GM12878 (cell line): ENCODE results near the gene RARA. TPM values are rescaled to one million over a fixed set of nuclear protein-coding genes. Genes with fewer than 3 reads are reported as not detected.
A peak's percentile ranks its signal among the peaks of the same experiment; 100 is the strongest.

Experiments
- ATAC-seq: fragments of 200-7000 bp; cut with Tn5 transposase; 3 replicates; pipeline ENCODE4 v1.9.1; 2020; ENCODE audit warnings: mild to moderate bottlenecking, moderate library complexity
- BruUV-seq: library from RNA; stranded (reverse); fragments of 400-500 nt; replicated peaks from 2 replicates; lab custom pipeline; 2021; lab: Mats Ljungman, UMichigan
- CTCF ChIA-PET: fragments of 300-600 bp; sonication (Branson Sonifier 250); formaldehyde crosslinking; extraction: SDS; loops from one replicate; lab custom pipeline; 2021; ENCODE audit warnings: inconsistent platforms; lab: Yijun Ruan, JAX
- POLR2A ChIA-PET: fragments of 350-600 bp; formaldehyde crosslinking; extraction: SDS; loops from one replicate; lab custom pipeline; 2021; ENCODE audit warnings: inconsistent platforms; lab: Charles Lee
- RAD21 ChIA-PET: fragments of 300-600 bp; sonication (Branson Sonifier 250); formaldehyde crosslinking; loops from one replicate; lab custom pipeline; 2023; ENCODE audit warnings: antibody characterized with exemption; ENCODE audit not compliant: unreplicated experiment; lab: Charles Lee
- SMC1A ChIA-PET: fragments of 300-600 bp; sonication (Branson Sonifier 250); formaldehyde crosslinking; loops from one replicate; lab custom pipeline; 2023; ENCODE audit not compliant: unreplicated experiment, uncharacterized antibody; lab: Charles Lee
- DNase-seq: peaks from one replicate; pipeline ENCODE4 v3.0.0-alpha.2; 2011; ENCODE audit warnings: low read depth, low spot score
- FAIRE-seq: peaks from 3 replicates; lab custom pipeline; 2011; peaks lifted over from hg19 to GRCh38; lab: Jason Lieb, UNC
- H2AFZ ChIP-seq: 2 replicates; pipeline ENCODE4 v1.6.0; 2011; ENCODE audit warnings: low read depth, low read length, control low read depth; ENCODE audit not compliant: control insufficient read depth
- H3K27ac ChIP-seq: 2 replicates; pipeline ENCODE4 v1.5.1; 2011; ENCODE audit warnings: control low read depth; ENCODE audit not compliant: control insufficient read depth, insufficient read depth
- H3K27me3 ChIP-seq, 2 experiments: replicated peaks in 1 of 2; 2 replicates each; pipeline versions ENCODE4 v1.6.0 to v1.6.1; 2011; ENCODE audit warnings: low read length in 1 of 2; ENCODE audit not compliant: control insufficient read depth in 2 of 2, insufficient read depth in 2 of 2
- H3K36me3 ChIP-seq, 2 experiments: 2 replicates each; pipeline ENCODE4 v1.5.1; 2011; ENCODE audit warnings: low read length in 1 of 2; ENCODE audit not compliant: control insufficient read depth in 2 of 2, insufficient read depth in 2 of 2
- H3K4me1 ChIP-seq: 2 replicates; pipeline ENCODE4 v1.6.1; 2011; ENCODE audit warnings: mild to moderate bottlenecking, low read length, moderate library complexity, mixed read lengths; ENCODE audit not compliant: control insufficient read depth, insufficient read depth
- H3K4me2 ChIP-seq: 2 replicates; pipeline ENCODE4 v1.6.0; 2011; ENCODE audit warnings: control low read depth; ENCODE audit not compliant: control insufficient read depth, insufficient read depth
- H3K4me3 ChIP-seq: fragments of 200-600 bp; sonication (generic); 2 replicates; pipeline ENCODE4 v1.5.1; 2016
- H3K79me2 ChIP-seq: 2 replicates; pipeline ENCODE4 v1.6.0; 2011; ENCODE audit warnings: low read length; ENCODE audit not compliant: control insufficient read depth, insufficient read depth
- H3K9ac ChIP-seq: 2 replicates; pipeline ENCODE4 v1.8.0; 2011; ENCODE audit warnings: low read length, control low read depth, mixed read lengths; ENCODE audit not compliant: control insufficient read depth, insufficient read depth
- H3K9me3 ChIP-seq: replicated peaks from 3 replicates; pipeline ENCODE4 v1.5.1; 2011; ENCODE audit warnings: mild to moderate bottlenecking, low read length; ENCODE audit not compliant: control insufficient read depth, insufficient read depth
- H4K20me1 ChIP-seq: 2 replicates; pipeline ENCODE4 v1.6.0; 2011; ENCODE audit not compliant: control insufficient read depth, insufficient read depth
- BACH1 ChIP-seq: fragments of 450-650 bp; IDR thresholded peaks from 2 replicates; pipeline ENCODE4 v1.6.1; 2017; ENCODE audit warnings: mild to moderate bottlenecking, borderline replicate concordance
- CBFB ChIP-seq: IDR thresholded peaks from 2 replicates; pipeline ENCODE4 v1.6.1; 2016; ENCODE audit warnings: antibody characterized with exemption, low read depth
- CHD2 ChIP-seq: IDR thresholded peaks from 2 replicates; pipeline ENCODE4 v1.6.1; 2011; ENCODE audit warnings: low read depth, low read length, improper control_type of control experiment, borderline replicate concordance
- CREM ChIP-seq: IDR thresholded peaks from 2 replicates; pipeline ENCODE4 v1.6.1; 2014; ENCODE audit warnings: antibody characterized with exemption, low read depth
- EED ChIP-seq: sonication (generic); IDR thresholded peaks from 2 replicates; pipeline ENCODE4 v1.6.1; 2016; ENCODE audit warnings: antibody characterized with exemption, low read depth
- ELK1 ChIP-seq: IDR thresholded peaks from 2 replicates; pipeline ENCODE4 v1.6.1; 2012; ENCODE audit warnings: low read depth, low read length, improper control_type of control experiment
- HSF1 ChIP-seq: fragments of 150-350 bp; IDR thresholded peaks from 2 replicates; pipeline ENCODE4 v1.6.1; 2014; ENCODE audit warnings: mild to moderate bottlenecking, low read depth, low read length
- IKZF1 ChIP-seq: fragments of 450-650 bp; conservative IDR thresholded peaks from 2 replicates; pipeline ENCODE4 v1.6.1; 2017; ENCODE audit warnings: antibody characterized with exemption, mild to moderate bottlenecking
- IRF5 ChIP-seq: fragments of 450-650 bp; IDR thresholded peaks from 2 replicates; pipeline ENCODE4 v1.6.1; 2017; ENCODE audit warnings: borderline replicate concordance
- MAX ChIP-seq: IDR thresholded peaks from 2 replicates; pipeline ENCODE4 v1.6.1; 2012; ENCODE audit warnings: low read depth, low read length, improper control_type of control experiment
- NR2C1 ChIP-seq: fragments of 450-650 bp; IDR thresholded peaks from 2 replicates; pipeline ENCODE4 v1.6.1; 2017; ENCODE audit warnings: antibody characterized with exemption, mild to moderate bottlenecking, moderate library complexity
- RAD21 ChIP-seq: IDR thresholded peaks from 2 replicates; pipeline ENCODE4 v1.6.1; 2011; ENCODE audit warnings: mild to moderate bottlenecking, low read depth, low read length, moderate library complexity; ENCODE audit not compliant: insufficient read depth
- ZNF687 ChIP-seq: fragments of 450-650 bp; IDR thresholded peaks from 2 replicates; pipeline ENCODE4 v1.6.1; 2017; ENCODE audit warnings: mild to moderate bottlenecking, moderate library complexity
- ZSCAN29 ChIP-seq: fragments of 450-650 bp; IDR thresholded peaks from 2 replicates; pipeline ENCODE4 v1.6.1; 2017; ENCODE audit warnings: mild to moderate bottlenecking, moderate library complexity
- WGBS: methylation state at CpG from one replicate; pipeline ENCODE4 v1.1.6; 2016; ENCODE audit warnings: low lambda C conversion rate; ENCODE audit not compliant: insufficient replicate concordance, insufficient coverage; ENCODE audit errors: missing lambda C conversion rate; 5-methylcytosine and 5-hydroxymethylcytosine counted together
- in situ Hi-C: fragments of 300-500 bp; cut with MboI; formaldehyde crosslinking; loops from 9 replicates; pipeline ENCODE4 v1.14.3; 2018; ENCODE audit warnings: mixed read lengths
- intact Hi-C: fragments of 100-400 bp; cut with micrococcal nuclease; formaldehyde crosslinking; loops from one replicate; pipeline ENCODE4 v1.14.2; 2022; ENCODE audit not compliant: unreplicated experiment
- polyA plus RNA-seq, 11 experiments: library from polyadenylated mRNA; depleted of rRNA in 4 of 11; unstranded in 6 of 11; stranded (reverse) in 5 of 11; fragments of >200 nt; fragmentation: Nextera tagmentation in 4 of 11; fragmentation: Illumina TruSeq in 1 of 11; extraction: Ambion mirVana in 4 of 11; extraction: Trizol in 1 of 11; gene quantifications; 1 replicate in 1 of 11; 2 replicates in 10 of 11; pipeline versions ENCODE4 v1.2.1 to v1.2.3, GENCODE V29; 2011 to 2016; ENCODE audit warnings: inconsistent platforms in 2 of 11, missing spikeins in 2 of 11, low read depth in 1 of 11
- total RNA-seq, 4 experiments: library from RNA; depleted of rRNA in 3 of 4; stranded (reverse); fragments of >200 nt in 3 of 4; fragmentation: Illumina TruSeq in 1 of 4; extraction: Trizol in 1 of 4; gene quantifications; 2 replicates each; pipeline versions ENCODE4 v1.2.1 to v1.2.3, GENCODE V29; 2013 to 2021

RARA gene
- total and polyA plus RNA-seq, 10 of the 15 experiments (the other 5 are each of a cell fraction or from before 2014, with no cell fraction given): 0.13 to 33.6 (median 13.6) TPM

- no peaks in the 10 kb centered on the region for H3K9me3 ChIP-seq
- no peak for FAIRE-seq
- TF ChIP-seq RAD21 (peak; percentile 96), MAX (0 out of 2 replicates have a peak, but pooled peaks have one; percentile 25), EED (no peak), ZNF687 (no peak), ELK1 (no peak), ZSCAN29 (no peak), HSF1 (no peak), BACH1 (peak; percentile 55; the same call in 1 of the 2 replicates), CBFB (no peak), IRF5 (no peak), CHD2 (no peak), IKZF1 (peak; percentile 38), CREM (no peak), NR2C1 (no peak)
These were observed 46.3 kb downstream of the RARA start for GRCh38 chr17:40355123-40355803.

More at GRCh38 chr17:40355123-40355803, 46.3 kb downstream of the RARA start:
- H3K36me3 ChIP-seq: peaks cover 12 to 35% of the 10 kb centered on the region in 2 experiments; a peak in 3 of 4 replicates
- ChIA-PET POLR2A (interaction anchor here (1.1 to 2.0 kb wide), 2 partner anchors 48 to 52 kb away, joined by 5 to 9 read pairs; no protein-coding TSS in a partner anchor), SMC1A (interaction anchor here (1.0 to 5.3 kb wide), 13 partner anchors 10 to 177 kb away, joined by 3 to 142 read pairs (median 4); partner anchors contain the start of genes RARA and TOP2A), RAD21 (interaction anchor here (0.6 to 8.2 kb wide), 16 partner anchors 8 to 242 kb away, joined by 3 to 271 read pairs (median 4); partner anchors contain the start of genes RARA and TOP2A), CTCF (interaction anchor here (0.6 to 9.1 kb wide), 25 partner anchors 10 to 301 kb away, joined by 3 to 311 read pairs (median 5); partner anchors contain the start of genes GJD3, MED24, RARA and TOP2A)
- H3K27ac ChIP-seq: no peak overlapping the region
- DNase-seq (no peak), ATAC-seq (peak; percentile 89)
- intact Hi-C loops (loop anchor here (1.0 to 5.0 kb wide), 4 partner anchors 33 to 262 kb away; no protein-coding TSS in a partner anchor), in situ Hi-C loops (loop anchor here (5.0 kb wide), 1 partner anchor 177 kb away; no protein-coding TSS in a partner anchor)
- no TSS peak for BruUV-seq
- peaks cover under 1% of the 10 kb centered on the region; the same call in 1 of the 2 replicates for H3K79me2 ChIP-seq
- H3K4me2 ChIP-seq: no peak overlapping the region
- no peaks in the 10 kb centered on the region for H4K20me1 ChIP-seq
- no peak overlapping the region for H2AFZ ChIP-seq
- H3K4me3 ChIP-seq: no peak overlapping the region
- H3K9ac ChIP-seq: no peak overlapping the region
- 53% methylated on average over 24 of the region's 29 CpGs for WGBS
- H3K4me1 ChIP-seq: peaks cover 15% of the 10 kb centered on the region
- H3K27me3 ChIP-seq: peaks cover 0 to 2% of the 10 kb centered on the region in 2 experiments; a peak in 1 of 4 replicates
